ENCODE results near the gene PDE5A.

Gene PDE5A

DNA sequence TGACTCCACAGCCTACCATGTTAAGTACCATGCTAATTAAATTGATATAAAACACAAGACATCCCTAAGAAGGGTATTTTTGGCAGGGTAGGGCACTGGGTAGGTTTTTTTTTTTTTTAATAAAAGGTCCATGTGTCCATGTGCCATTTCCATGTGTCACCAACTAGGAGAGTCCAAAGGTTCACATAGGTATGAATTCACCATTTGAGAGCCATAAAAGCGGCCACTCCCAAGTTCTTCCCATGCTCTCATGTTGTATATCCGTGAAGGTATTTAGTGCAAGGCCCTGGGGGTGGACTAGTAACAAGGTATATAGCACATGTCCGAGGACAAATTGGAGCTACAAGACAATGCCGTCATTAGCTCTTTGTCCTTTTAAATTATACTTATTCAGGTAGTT, 107.3 kb downstream of the PDE5A start:
- DNase-seq (ENCODE audit: low read depth, low spot score) = no peak

DNA sequence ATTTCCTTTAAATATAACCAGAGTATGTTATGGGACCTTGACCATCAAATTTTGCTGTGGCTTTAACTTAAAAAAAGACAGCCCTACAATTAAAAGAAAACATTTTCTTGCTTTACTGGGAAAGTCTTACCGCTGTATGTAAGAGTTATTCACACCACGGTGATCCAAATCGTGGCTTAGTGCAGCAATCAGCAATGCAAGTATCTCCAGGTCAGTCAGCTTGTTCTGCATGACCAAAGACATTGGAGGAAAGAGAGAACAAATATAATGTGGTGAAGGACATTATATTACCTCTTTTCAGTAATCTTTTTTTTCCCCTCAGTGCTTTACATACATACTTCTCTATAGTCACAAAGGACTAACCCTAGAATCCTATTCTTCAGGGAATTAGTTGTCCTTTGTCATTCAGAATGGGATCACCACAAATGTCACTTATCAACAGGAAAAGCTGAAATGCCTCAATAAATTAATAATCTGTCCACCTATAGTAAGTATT, 109.6 kb downstream of the PDE5A start:
- DNase-seq (ENCODE audit: low read depth, low spot score) = no peak

DNA sequence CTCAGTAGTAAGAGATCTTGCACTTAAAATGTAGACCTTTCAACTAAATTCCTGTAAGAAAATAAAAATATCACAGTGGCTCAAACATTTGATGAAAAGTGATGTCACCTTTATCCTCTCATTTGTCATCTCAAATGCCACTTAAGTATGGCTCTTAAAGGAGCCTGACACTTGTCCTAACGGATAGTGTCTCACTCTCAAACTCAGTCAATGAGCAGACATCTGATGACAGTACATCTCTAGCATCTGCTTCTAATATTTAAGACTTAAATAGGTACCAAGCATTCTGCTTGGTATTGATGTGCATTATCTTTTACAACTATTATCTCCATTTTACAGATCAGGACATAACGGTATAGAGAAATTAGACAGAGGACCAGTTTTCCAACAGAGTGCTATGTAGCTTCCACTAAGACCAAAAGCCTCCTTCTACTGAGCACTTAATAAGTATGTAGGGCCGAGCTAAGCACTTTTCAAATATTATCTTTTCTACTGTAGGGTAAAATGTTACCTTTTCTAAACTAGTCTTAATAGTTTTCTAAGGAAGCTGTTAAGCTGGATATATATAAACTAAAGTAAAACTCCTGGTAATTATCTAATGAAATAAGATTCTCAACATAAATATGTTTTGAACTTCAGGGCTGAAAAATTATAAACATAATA, 110.2 kb downstream of the PDE5A start:
- no peak for DNase-seq (ENCODE audit: low read depth, low spot score)

DNA sequence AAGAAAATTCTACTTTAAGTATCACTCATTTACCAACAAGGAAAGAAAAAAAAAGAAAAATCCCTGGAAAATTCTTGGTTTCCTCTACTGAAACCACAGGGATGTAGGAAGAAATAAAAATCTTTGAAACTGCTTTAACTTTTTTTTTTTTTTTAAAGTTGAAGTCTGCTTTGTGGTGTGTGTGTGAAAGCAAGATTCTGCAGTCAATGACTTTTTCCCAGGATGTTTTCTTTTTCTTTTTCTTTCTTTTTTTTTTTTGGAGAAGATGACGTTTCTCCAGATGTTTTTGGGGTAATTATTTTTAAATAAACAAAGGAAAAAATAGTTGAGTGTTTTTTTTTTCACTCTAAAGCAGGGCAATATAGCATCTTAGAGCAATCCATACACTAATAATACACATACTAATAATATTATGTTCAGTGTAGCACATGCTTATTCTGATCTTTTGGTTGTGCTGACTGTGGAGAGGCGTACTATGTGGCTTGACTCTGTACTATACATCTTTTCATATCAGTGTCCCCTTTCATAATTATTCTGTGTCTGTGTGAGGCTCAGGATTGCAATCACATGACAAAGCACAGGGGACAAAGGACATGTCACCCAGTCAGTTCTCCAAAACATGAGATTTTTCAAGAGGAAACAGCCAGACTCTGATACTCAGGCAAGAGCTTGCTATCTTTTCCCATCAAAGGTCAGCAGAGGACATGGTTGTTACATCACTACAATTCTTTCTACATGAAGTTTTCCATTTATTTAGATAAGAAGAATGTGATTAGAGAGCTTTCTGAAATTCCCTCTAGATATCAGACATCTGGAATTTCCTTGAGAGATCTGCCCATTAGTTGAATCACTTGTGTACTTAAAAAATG, 111.0 kb downstream of the PDE5A start:
- DNase-seq (ENCODE audit: low read depth, low spot score) = no peak

DNA sequence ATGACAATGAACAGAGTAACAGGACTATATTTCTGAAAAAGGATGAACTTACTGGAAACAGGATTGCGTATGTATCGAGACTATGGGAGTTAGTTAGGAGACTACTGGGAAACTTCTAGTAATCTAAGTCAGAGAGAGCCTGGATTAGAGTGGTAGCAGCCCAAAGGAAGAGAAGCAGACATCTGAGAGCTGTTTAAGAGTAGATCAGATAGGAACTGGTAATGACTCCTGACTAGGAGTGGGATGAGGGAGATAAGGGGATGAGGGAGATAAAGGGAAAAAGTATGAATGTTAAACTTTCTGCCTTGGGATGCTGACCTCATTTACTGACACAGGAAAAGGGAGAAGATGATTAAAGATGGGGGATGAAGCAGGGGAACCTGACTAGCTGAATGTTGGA, 116.2 kb downstream of the PDE5A start:
- no peak for DNase-seq (ENCODE audit: low read depth, low spot score)

GRCh38 chr4:119510395-119511149, 118.0 kb downstream of the PDE5A start:
- DNase-seq (ENCODE audit: low read depth, low spot score) = no peak

- no peak for DNase-seq (ENCODE audit: low read depth, low spot score)
Observed at GRCh38 chr4:119508281-119508680, 120.3 kb downstream of the PDE5A start.

- no peak for DNase-seq (ENCODE audit: low read depth, low spot score)
Observed at GRCh38 chr4:119506806-119507205, 121.8 kb downstream of the PDE5A start.

GRCh38 chr4:119504616-119505015, 124.0 kb downstream of the PDE5A start:
- no peak for DNase-seq (ENCODE audit: low read depth, low spot score)

- DNase-seq (ENCODE audit: low read depth, low spot score) = no peak
Observed at GRCh38 chr4:119501740-119502139, 126.9 kb downstream of the PDE5A start.

DNA sequence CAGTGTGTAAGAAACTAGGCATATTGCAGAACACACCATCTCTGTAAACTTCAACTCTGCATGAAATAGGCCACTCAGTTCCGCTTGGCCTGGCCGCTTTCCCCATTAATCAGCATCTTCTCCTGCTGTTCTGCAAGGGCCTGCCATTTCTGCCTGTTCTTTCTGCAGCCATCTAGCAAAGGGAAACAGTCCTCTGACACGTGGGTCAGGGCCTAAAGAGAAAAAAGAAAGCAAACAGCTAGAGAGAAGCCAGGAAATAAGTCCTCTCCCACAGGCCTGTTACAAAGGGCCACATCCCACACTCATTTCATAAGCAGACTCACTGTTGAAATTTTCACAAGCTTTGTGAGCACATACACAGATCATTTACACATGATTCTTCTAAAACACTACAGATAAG, 130.1 kb downstream of the PDE5A start:
- DNase-seq (ENCODE audit: low read depth, low spot score) = no peak

DNA sequence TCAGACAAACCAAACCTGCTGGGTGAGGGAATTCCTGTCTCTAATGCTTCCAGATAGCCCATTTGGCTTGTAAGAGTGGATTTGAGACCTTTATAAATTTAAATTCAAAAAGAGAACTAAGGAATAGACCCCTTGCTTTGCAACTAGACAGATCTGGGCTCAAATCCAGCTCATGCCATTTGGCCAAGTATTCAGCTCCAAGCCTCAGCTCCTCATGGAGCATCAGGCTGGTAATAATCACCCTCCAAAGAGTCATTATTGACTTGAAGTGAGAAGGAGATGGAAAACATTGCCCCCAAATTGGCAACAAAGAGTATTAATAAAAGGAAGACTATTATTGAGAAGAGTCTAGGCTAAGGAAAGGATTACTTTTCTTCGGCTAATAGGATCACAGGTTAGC, 134.7 kb downstream of the PDE5A start:
- no peak for DNase-seq (ENCODE audit: low read depth, low spot score)

DNA sequence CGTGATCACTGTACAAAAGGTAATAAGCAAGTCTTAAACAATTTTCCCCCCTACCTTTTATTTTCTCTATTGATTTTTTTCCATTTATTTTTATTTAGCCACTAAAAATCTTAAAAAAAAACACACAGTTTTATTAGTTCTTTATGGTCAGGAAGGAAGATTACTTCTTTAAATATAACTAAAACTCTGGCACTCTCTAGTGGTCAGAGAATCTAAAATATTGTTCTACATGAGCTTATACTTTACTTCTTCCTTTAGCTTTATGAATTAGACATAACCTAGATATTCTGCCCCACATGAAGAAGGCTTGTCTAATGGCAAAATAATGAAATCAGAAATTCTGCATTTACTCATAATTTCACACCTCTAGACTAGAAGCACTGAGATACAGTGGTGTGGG, 135.2 kb downstream of the PDE5A start:
- DNase-seq (ENCODE audit: low read depth, low spot score) = no peak

DNA sequence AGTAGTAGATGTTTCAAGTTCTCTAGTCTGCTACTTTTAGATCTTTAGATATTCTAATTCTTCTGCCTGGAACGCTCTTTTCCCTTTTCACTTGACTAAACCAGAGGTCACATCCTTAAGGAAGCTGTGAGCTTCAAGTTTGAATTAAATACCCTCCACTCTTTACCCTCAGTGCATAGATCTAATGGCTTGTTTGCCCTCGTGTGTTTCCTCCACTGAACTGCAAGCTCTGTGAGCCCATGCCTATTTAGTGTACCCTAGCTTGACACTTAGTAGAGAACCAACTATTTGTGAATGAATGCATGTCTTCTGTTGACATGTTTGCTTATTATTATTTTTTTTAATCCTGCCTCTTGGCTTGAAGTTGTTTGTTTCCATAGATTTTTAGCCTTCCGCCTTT, 138.3 kb downstream of the PDE5A start:
- DNase-seq (ENCODE audit: low read depth, low spot score) = no peak

DNA sequence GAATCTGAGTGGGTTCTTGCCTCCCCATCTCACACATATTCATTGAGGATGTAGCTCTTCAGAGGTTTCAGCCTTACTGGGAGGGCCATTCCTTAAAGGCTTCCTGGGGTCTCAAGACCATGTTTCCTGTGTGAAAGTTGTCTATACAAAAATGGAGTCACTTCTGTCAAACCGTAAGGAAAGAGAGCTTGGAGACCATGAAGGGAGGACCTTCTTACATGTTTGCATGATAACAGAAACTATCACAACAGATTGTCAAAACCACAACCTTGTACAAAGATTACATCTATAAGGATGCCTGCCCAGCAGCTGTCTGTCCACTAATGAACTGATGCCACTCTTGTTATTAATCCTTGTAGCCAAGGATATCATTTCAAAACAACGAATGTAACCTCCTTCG, 139.3 kb downstream of the PDE5A start:
- no peak for DNase-seq (ENCODE audit: low read depth, low spot score)

- DNase-seq (ENCODE audit: low read depth, low spot score) = no peak
Observed at GRCh38 chr4:119480331-119480730, 148.3 kb downstream of the PDE5A start.

DNA sequence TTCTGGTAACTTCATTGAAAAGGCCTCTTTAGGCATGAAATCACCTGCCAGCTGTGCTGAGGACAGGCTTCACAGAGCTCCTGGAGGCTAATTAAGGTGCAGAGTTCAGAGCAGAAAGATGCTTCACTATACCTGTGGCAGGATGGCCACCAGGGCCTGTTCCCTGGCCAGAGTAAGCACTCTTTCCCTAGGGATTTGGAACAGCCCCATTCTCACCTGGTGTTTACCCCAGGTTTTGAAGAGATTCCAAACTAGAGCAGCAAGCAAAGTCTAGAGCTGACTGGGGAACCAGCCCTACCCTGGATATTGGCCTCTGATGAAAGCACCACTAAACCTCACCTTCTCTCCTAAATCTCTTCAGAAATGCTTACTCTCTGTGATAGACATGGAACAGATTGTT, 148.8 kb downstream of the PDE5A start:
- no peak for DNase-seq (ENCODE audit: low read depth, low spot score)

DNA sequence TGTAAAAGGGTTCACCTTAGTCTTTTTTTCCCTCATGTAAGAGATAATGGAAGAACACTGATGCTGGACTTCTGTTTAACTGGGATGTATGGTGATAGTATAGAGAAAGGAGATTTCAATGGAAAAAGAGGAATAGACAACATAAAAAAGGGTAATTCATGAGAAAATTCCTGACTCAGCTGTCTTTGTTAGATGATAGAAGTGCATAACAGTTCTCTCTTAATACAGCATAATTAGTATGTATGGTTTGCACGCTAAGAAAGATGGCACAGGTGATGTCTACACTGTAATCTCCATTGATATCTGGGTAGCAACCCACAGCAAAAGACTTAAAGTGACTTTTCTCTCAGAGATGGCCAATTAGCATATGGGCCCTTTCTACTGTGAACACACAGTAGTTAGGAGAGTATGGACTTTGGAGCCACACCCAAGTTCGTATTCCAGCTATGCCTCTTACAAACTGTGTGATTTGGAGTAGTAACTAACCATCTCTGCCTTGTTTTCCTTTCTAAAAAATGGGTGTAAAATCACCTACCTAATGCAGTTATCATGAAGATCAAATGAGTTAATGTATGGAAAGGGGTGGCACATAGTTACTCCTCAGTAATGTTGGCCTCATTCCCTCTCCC, 149.3 kb downstream of the PDE5A start:
- DNase-seq (ENCODE audit: low read depth, low spot score) = no peak

GRCh38 chr4:119478446-119479179, 150.0 kb downstream of the PDE5A start:
- DNase-seq (ENCODE audit: low read depth, low spot score) = no peak

DNA sequence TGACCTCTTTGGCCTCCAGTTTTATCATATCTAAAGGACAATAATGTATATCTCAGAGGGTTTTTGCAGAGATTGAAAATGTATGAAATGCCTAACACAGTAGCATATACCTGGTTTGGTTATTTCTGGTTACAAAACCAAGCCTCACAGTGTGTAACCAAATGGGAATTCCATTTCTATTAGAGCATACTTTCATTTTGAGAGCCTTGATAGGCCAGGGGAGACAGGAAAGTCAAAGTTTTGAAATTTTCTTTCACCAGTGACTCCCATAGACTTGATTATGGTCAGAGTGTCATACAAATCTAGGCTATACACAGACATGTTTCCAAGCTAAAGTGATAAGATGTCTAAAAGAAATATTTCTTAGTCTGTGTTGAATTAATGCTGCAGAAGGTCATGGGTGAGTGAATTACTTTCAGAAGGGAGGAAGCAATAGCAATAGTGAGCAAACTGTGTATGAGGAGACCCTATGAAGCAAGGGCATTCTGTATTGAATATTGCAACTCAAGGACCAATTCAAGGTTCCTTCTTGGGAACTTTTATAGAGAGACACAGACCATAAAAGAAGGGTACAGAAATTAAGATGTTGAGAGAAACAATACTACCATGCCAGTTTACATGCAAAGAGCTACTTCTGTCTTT, 151.1 kb downstream of the PDE5A start:
- DNase-seq (ENCODE audit: low read depth, low spot score) = no peak

DNA sequence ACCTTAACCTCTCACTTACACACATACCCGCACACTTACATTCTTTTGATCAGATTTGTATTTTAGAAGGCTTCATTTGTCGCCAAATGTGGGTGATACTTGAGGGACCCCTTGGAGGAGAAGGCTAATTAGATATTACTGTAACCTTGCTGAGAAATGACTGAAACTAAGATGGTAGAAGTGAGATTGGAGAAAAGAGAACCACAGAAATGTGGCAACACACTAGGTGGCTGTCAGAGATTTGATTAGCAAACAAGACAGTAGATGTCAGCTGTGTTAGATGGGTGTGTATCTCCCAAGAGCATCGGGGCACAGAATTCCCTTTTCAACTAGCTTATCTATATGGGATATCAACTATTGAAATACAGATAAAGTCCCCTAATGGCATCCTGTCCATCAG, 157.3 kb downstream of the PDE5A start:
- DNase-seq (ENCODE audit: low read depth, low spot score) = no peak

All from activated CD4-positive, CD25-positive, alpha-beta regulatory T cell treated with anti-CD3 and anti-CD28 coated beads, Interleukin-2, amount 50 U/mL, for 16 hours (primary cell).